OCI-LY7 (cell line): ENCODE measurements around the gene HCN4.

ENCODE experiments used
- CTCF ChIP-seq: fragments of 200-600 bp; sonication (generic); conservative IDR thresholded peaks from 2 replicates; pipeline ENCODE4 v1.5.1; 2014; ENCODE audit warnings: mild to moderate bottlenecking, antibody characterized with exemption, low read length, moderate library complexity, mixed read lengths
- EZH2phosphoT487 ChIP-seq: fragments of 200-600 bp; sonication (generic); IDR thresholded peaks from 2 replicates; pipeline ENCODE4 v1.6.1; 2018; ENCODE audit warnings: low read depth, borderline replicate concordance, mild to moderate bottlenecking, mixed run types, antibody characterized with exemption, low read length, moderate library complexity, mixed read lengths

DNA sequence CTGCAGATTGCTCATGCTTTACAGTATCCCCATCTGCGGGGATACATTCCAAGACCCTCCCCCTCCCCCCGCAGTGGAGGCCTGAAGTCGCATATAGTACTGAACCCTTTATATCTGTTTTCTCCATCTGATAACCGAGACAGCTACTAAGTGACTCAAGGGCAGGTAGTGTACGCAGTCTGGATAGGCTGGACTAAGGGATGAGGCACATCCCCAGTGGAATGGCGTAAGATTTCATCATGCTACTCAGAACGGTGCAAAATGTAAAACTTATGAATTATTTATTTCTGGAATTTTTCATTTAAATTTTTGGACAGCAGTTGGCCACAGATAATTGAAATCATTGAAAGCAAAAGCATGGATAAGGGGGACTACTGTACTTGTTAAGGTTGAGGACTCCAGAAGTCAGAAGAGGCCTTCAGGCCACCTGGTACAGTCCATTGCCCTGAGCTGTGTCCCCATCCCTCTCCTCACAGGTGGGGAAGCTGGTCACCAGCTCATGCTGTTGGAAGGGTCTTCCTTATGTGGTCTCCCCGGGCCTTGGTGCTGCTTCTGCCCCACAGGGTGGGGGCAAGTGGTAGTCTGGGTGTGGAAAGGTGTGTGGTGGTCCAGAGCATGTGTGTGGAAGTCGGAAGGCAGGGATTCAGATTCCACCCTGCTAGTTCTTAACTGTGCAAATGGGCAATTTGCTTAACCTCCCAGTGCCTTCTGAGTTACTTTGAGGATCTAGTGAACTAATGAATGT is 72.0 kb downstream of the HCN4 start:
- TF ChIP-seq CTCF (no peak), EZH2phosphoT487 (no peak)
